GM18907 (cell line): ENCODE data around the gene MRPL17.
A peak's percentile ranks its signal among the peaks of the same experiment; 100 is the strongest.
"Not testable (repeated sequence)": the region's sequence is repeated elsewhere in the genome, so short reads cannot be mapped to it uniquely, and the experiment has no call there.

ENCODE experiments used
- ATAC-seq: cut with Tn5 transposase; IDR thresholded peaks from one replicate; pipeline ENCODE4 v1.9.1; 2021; ENCODE audit warnings: mild to moderate bottlenecking, moderate library complexity; ENCODE audit not compliant: unreplicated experiment

The MRPL17 gene

GRCh38 chr11:6684068-6684467, 928 bp upstream of the MRPL17 start:
- not testable (repeated sequence) for ATAC-seq

- ATAC-seq: peak; percentile 6
Observed at GRCh38 chr11:6682591-6682935, 577 bp downstream of the MRPL17 start.

GRCh38 chr11:6681949-6682348, 1.2 kb downstream of the MRPL17 start:
- no peak for ATAC-seq

GRCh38 chr11:6681505-6681904, 1.6 kb downstream of the MRPL17 start:
- no peak for ATAC-seq

GRCh38 chr11:6677018-6677417, 6.1 kb downstream of the MRPL17 start:
- ATAC-seq: no peak

GRCh38 chr11:6674862-6675261, 8.3 kb downstream of the MRPL17 start:
- ATAC-seq: no peak

- no peak for ATAC-seq
Observed at GRCh38 chr11:6674219-6674597, 8.9 kb downstream of the MRPL17 start.

GRCh38 chr11:6673523-6674218, 9.5 kb downstream of the MRPL17 start:
- ATAC-seq: no peak

- no peak for ATAC-seq
Observed at GRCh38 chr11:6671991-6672390, 11.1 kb downstream of the MRPL17 start.

- no peak for ATAC-seq
Observed at GRCh38 chr11:6670202-6670830, 12.8 kb downstream of the MRPL17 start.

GRCh38 chr11:6667733-6668374, 15.3 kb downstream of the MRPL17 start:
- ATAC-seq: peak; percentile 79

- ATAC-seq: no peak
Observed at GRCh38 chr11:6666302-6667183, 16.6 kb downstream of the MRPL17 start.

GRCh38 chr11:6664551-6664950, 18.6 kb downstream of the MRPL17 start:
- no peak for ATAC-seq

- no peak for ATAC-seq
Observed at GRCh38 chr11:6663794-6664469, 19.2 kb downstream of the MRPL17 start.

- no peak for ATAC-seq
Observed at GRCh38 chr11:6660712-6661111, 22.4 kb downstream of the MRPL17 start.

- ATAC-seq: no peak
Observed at GRCh38 chr11:6658647-6659046, 24.5 kb downstream of the MRPL17 start.

- ATAC-seq: no peak
Observed at GRCh38 chr11:6657346-6657745, 25.8 kb downstream of the MRPL17 start.

GRCh38 chr11:6656936-6657335, 26.2 kb downstream of the MRPL17 start:
- ATAC-seq: no peak

GRCh38 chr11:6656584-6656915, 26.6 kb downstream of the MRPL17 start:
- no peak for ATAC-seq

GRCh38 chr11:6655790-6656583, 27.2 kb downstream of the MRPL17 start, which contains the start of gene DCHS1:
Gene DCHS1 (minus strand): TSS chr11:6655809. CDS start chr11:6641613, 14,196 bp downstream.
- no peak for ATAC-seq
